ENCODE data around the gene SFT2D1.
A peak's percentile ranks its signal among the peaks of the same experiment; 100 is the strongest.
"Not testable (repeated sequence)": the region's sequence is repeated elsewhere in the genome, so short reads cannot be mapped to it uniquely, and the experiment has no call there.

The SFT2D1 gene

GRCh38 chr6:166342349-166343149, at the start of gene SFT2D1:
SFT2D1 (minus strand) TSS chr6:166342545; CDS start chr6:166342481, 64 bp downstream.
- peak; percentile 66 to 78 for DNase-seq (ENCODE audit: low read depth in 1 of 2, low spot score in 1 of 2)
- no peak for TF ChIP-seq JUND (IDR thresholded peaks at IDR 0.05; ENCODE audit: low read depth)
- in situ Hi-C loops (cut with HindIII; ENCODE audit: low pct_unique_long_range_greater_than_20kb, low sequenced_read_pairs): no loop called here

- TF ChIP-seq JUND (IDR thresholded peaks at IDR 0.05; ENCODE audit: low read depth): no peak
- in situ Hi-C loops (cut with HindIII; ENCODE audit: low pct_unique_long_range_greater_than_20kb, low sequenced_read_pairs): no loop called here
- no peak for DNase-seq (ENCODE audit: low read depth in 1 of 2, low spot score in 1 of 2)
Measured at GRCh38 chr6:166389119-166389518, 46.8 kb upstream of the SFT2D1 start.

GRCh38 chr6:166388290-166389004, 46.1 kb upstream of the SFT2D1 start:
- in situ Hi-C loops (cut with HindIII; ENCODE audit: low pct_unique_long_range_greater_than_20kb, low sequenced_read_pairs): no loop called here
- no peak for DNase-seq (ENCODE audit: low read depth in 1 of 2, low spot score in 1 of 2)
- TF ChIP-seq JUND (IDR thresholded peaks at IDR 0.05; ENCODE audit: low read depth): no peak

GRCh38 chr6:166387642-166388289, 45.4 kb upstream of the SFT2D1 start:
- DNase-seq (ENCODE audit: low read depth in 1 of 2, low spot score in 1 of 2): no peak
- in situ Hi-C loops (cut with HindIII; ENCODE audit: low pct_unique_long_range_greater_than_20kb, low sequenced_read_pairs): no loop called here
- no peak for TF ChIP-seq JUND (IDR thresholded peaks at IDR 0.05; ENCODE audit: low read depth)

- DNase-seq (ENCODE audit: low read depth in 1 of 2, low spot score in 1 of 2); in situ Hi-C loops (cut with HindIII; ENCODE audit: low pct_unique_long_range_greater_than_20kb, low sequenced_read_pairs): not testable (repeated sequence)
Measured at GRCh38 chr6:166387098-166387497, 44.8 kb upstream of the SFT2D1 start.

GRCh38 chr6:166386111-166386510, 43.8 kb upstream of the SFT2D1 start:
- no peak for DNase-seq (ENCODE audit: low read depth in 1 of 2, low spot score in 1 of 2)
- in situ Hi-C loops (cut with HindIII; ENCODE audit: low pct_unique_long_range_greater_than_20kb, low sequenced_read_pairs): no loop called here
- no peak for TF ChIP-seq JUND (IDR thresholded peaks at IDR 0.05; ENCODE audit: low read depth)

- not testable (repeated sequence) for DNase-seq (ENCODE audit: low read depth in 1 of 2, low spot score in 1 of 2)
Measured at GRCh38 chr6:166383802-166384363, 41.5 kb upstream of the SFT2D1 start.

GRCh38 chr6:166382933-166383801, 40.8 kb upstream of the SFT2D1 start, which contains the start of gene MPC1:
MPC1 (minus strand) TSS chr6:166382940; CDS start chr6:166382876, 64 bp downstream.
- in situ Hi-C loops (cut with HindIII; ENCODE audit: low pct_unique_long_range_greater_than_20kb, low sequenced_read_pairs): no loop called here
- DNase-seq (ENCODE audit: low read depth in 1 of 2, low spot score in 1 of 2): peak; percentile 90 to 95
- no peak for TF ChIP-seq JUND (IDR thresholded peaks at IDR 0.05; ENCODE audit: low read depth)

More at GRCh38 chr6:166383802-166384363, 41.5 kb upstream of the SFT2D1 start:
- in situ Hi-C loops (cut with HindIII; ENCODE audit: low pct_unique_long_range_greater_than_20kb, low sequenced_read_pairs): not testable (repeated sequence)

GRCh38 chr6:166382500-166382932, 40.2 kb upstream of the SFT2D1 start:
- in situ Hi-C loops (cut with HindIII; ENCODE audit: low pct_unique_long_range_greater_than_20kb, low sequenced_read_pairs): no loop called here
- DNase-seq (ENCODE audit: low read depth in 1 of 2, low spot score in 1 of 2): no peak
- TF ChIP-seq JUND (IDR thresholded peaks at IDR 0.05; ENCODE audit: low read depth): no peak

- in situ Hi-C loops (cut with HindIII; ENCODE audit: low pct_unique_long_range_greater_than_20kb, low sequenced_read_pairs): no loop called here
- TF ChIP-seq JUND (IDR thresholded peaks at IDR 0.05; ENCODE audit: low read depth): no peak
- peak; percentile 47 to 78 for DNase-seq (ENCODE audit: low read depth in 1 of 2, low spot score in 1 of 2)
Measured at GRCh38 chr6:166381733-166382499, 39.6 kb upstream of the SFT2D1 start.

- in situ Hi-C loops (cut with HindIII; ENCODE audit: low pct_unique_long_range_greater_than_20kb, low sequenced_read_pairs): no loop called here
- no peak for DNase-seq (ENCODE audit: low read depth in 1 of 2, low spot score in 1 of 2)
- TF ChIP-seq JUND (IDR thresholded peaks at IDR 0.05; ENCODE audit: low read depth): no peak
Measured at GRCh38 chr6:166381381-166381732, 39.0 kb upstream of the SFT2D1 start.
